Gastrocnemius medialis (tissue), 4 donors: Measurements from ENCODE around the gene IL6ST.

Experiments
- POLR2A ChIP-seq, 2 donors: fragments of 450-650 bp; IDR thresholded peaks; one replicate each; pipeline ENCODE4 v1.6.1; 2017; ENCODE audit warnings: antibody characterized with exemption in 2 of 2, mild to moderate bottlenecking in 2 of 2, moderate library complexity in 2 of 2
- TF ChIP-seq, protein P1 (sequence below), 5 experiments: fragments of 450-650 bp in 3 of 5; fragments of 200-600 bp in 2 of 5; sonication (generic) in 2 of 5; IDR thresholded peaks in 4 of 5; conservative IDR thresholded peaks in 1 of 5; 1 replicate in 4 of 5; 2 replicates in 1 of 5; pipeline ENCODE4 v1.5.1; 2016 to 2019; ENCODE audit warnings: antibody characterized with exemption in 5 of 5, mild to moderate bottlenecking in 3 of 5, moderate library complexity in 3 of 5

GRCh38 chr5:55982957-55983381 is 11.8 kb downstream of the IL6ST start:
- TF ChIP-seq POLR2A (IDR thresholded peaks at IDR 0.05): no peak
- TF ChIP-seq, protein P1, sequence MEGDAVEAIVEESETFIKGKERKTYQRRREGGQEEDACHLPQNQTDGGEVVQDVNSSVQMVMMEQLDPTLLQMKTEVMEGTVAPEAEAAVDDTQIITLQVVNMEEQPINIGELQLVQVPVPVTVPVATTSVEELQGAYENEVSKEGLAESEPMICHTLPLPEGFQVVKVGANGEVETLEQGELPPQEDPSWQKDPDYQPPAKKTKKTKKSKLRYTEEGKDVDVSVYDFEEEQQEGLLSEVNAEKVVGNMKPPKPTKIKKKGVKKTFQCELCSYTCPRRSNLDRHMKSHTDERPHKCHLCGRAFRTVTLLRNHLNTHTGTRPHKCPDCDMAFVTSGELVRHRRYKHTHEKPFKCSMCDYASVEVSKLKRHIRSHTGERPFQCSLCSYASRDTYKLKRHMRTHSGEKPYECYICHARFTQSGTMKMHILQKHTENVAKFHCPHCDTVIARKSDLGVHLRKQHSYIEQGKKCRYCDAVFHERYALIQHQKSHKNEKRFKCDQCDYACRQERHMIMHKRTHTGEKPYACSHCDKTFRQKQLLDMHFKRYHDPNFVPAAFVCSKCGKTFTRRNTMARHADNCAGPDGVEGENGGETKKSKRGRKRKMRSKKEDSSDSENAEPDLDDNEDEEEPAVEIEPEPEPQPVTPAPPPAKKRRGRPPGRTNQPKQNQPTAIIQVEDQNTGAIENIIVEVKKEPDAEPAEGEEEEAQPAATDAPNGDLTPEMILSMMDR (IDR thresholded peaks at IDR 0.05 in 4 of 5, conservative IDR thresholded peaks at IDR 0.05 in 1 of 5): peak in 1 of 5 experiments; percentile 28
